K562 (cell line): Measurements from ENCODE around the gene FAM3C. TPM values are rescaled to one million over a fixed set of nuclear protein-coding genes. Genes with fewer than 3 reads are reported as not detected.

Source experiments
- ATF1 ChIP-seq, 2 experiments: fragments of 450-650 bp in 1 of 2; IDR thresholded peaks; 2 replicates each; pipeline ENCODE4 v1.6.1; 2016; ENCODE audit warnings: missing compliant biosample characterization in 1 of 2, missing genetic modification characterization in 1 of 2
- DEAF1 ChIP-seq: fragments of 450-650 bp; formaldehyde crosslinking; IDR thresholded peaks from 2 replicates; pipeline ENCODE4 v1.4.0; 2020; ENCODE audit warnings: mild to moderate bottlenecking, moderate library complexity
- EWSR1 ChIP-seq: fragments of 450-650 bp; IDR thresholded peaks from 2 replicates; pipeline ENCODE4 v1.6.1; 2018; ENCODE audit warnings: borderline replicate concordance, mild to moderate bottlenecking, low read depth, moderate library complexity; ENCODE audit not compliant: partially characterized antibody
- FOXJ3 ChIP-seq: sonication (generic); formaldehyde crosslinking; IDR thresholded peaks from 2 replicates; pipeline ENCODE4 v1.4.0; 2020; ENCODE audit warnings: mild to moderate bottlenecking, missing genetic modification reagents
- HINFP ChIP-seq: fragments of 450-650 bp; conservative IDR thresholded peaks from 2 replicates; pipeline ENCODE4 v1.6.1; 2016; ENCODE audit warnings: missing genetic modification characterization, low read depth, mild to moderate bottlenecking, control low read depth, missing compliant biosample characterization
- ILF3 ChIP-seq: fragments of 450-650 bp; IDR thresholded peaks from 2 replicates; pipeline ENCODE4 v1.6.1; 2018; ENCODE audit warnings: antibody characterized with exemption, mild to moderate bottlenecking, moderate library complexity, borderline replicate concordance
- MNT ChIP-seq, 2 experiments: fragments of 450-650 bp; conservative IDR thresholded peaks; 2 replicates each; pipeline ENCODE4 v1.6.1; 2017; ENCODE audit warnings: mild to moderate bottlenecking in 2 of 2, moderate library complexity in 2 of 2
- MTA3 ChIP-seq: fragments of 450-650 bp; formaldehyde crosslinking; IDR thresholded peaks from 2 replicates; pipeline ENCODE4 v1.6.1; 2017; ENCODE audit warnings: mild to moderate bottlenecking, borderline replicate concordance
- MYBL2 ChIP-seq, 2 experiments: fragments of 450-650 bp in 1 of 2; sonication (generic) in 1 of 2; formaldehyde crosslinking in 1 of 2; IDR thresholded peaks; 2 replicates each; pipeline versions ENCODE4 v1.6.1 to v1.8.1; 2017 to 2022; ENCODE audit warnings: borderline replicate concordance in 1 of 2, inconsistent platforms in 1 of 2, low read depth in 1 of 2, mild to moderate bottlenecking in 1 of 2, missing genetic modification reagents in 1 of 2, moderate library complexity in 1 of 2
- NCOA4 ChIP-seq: fragments of 450-650 bp; IDR thresholded peaks from 2 replicates; pipeline ENCODE4 v1.6.1; 2018; ENCODE audit warnings: mild to moderate bottlenecking; ENCODE audit not compliant: partially characterized antibody
- SMC3 ChIP-seq: conservative IDR thresholded peaks from 2 replicates; pipeline ENCODE4 v1.6.1; 2011; ENCODE audit warnings: low read depth, low read length, improper control_type of control experiment; ENCODE audit not compliant: insufficient read depth
- SREBF2 ChIP-seq: sonication (generic); formaldehyde crosslinking; IDR thresholded peaks from 2 replicates; pipeline ENCODE4 v1.4.0; 2020; ENCODE audit warnings: mild to moderate bottlenecking, missing genetic modification reagents
- ZBTB33 ChIP-seq: sonication (generic); formaldehyde crosslinking; IDR thresholded peaks from 2 replicates; pipeline ENCODE4 v1.8.1; 2023; ENCODE audit warnings: mild to moderate bottlenecking, missing genetic modification reagents
- ZFP1 ChIP-seq: fragments of 450-650 bp; formaldehyde crosslinking; IDR thresholded peaks from 2 replicates; pipeline ENCODE4 v1.4.0; 2020; ENCODE audit warnings: mild to moderate bottlenecking, mixed read lengths
- polyA plus RNA-seq, 8 experiments: library from polyadenylated mRNA; depleted of rRNA in 4 of 8; stranded (reverse) in 5 of 8; unstranded in 3 of 8; fragments of >200 nt; fragmentation: Nextera tagmentation in 2 of 8; fragmentation: Illumina TruSeq in 1 of 8; extraction: Ambion mirVana in 2 of 8; extraction: Trizol in 1 of 8; gene quantifications; 2 replicates each; pipeline versions ENCODE4 v1.2.1 to v1.2.3, GENCODE V29; 2011 to 2014; ENCODE audit warnings: inconsistent platforms in 1 of 8, missing spikeins in 1 of 8
- total RNA-seq, 7 experiments: library from RNA; depleted of rRNA in 6 of 7; stranded (reverse); fragments of >200 nt in 6 of 7; fragmentation: Illumina TruSeq in 2 of 7; extraction: Trizol in 2 of 7; gene quantifications; 2 replicates each; pipeline versions ENCODE4 v1.2.1 to v1.2.3, GENCODE V29; 2011 to 2021; ENCODE audit warnings: low replicate concordance in 1 of 7
- TF ChIP-seq, protein P1 (sequence below): fragments of 450-650 bp; IDR thresholded peaks from 2 replicates; pipeline ENCODE4 v1.6.1; 2018; ENCODE audit not compliant: partially characterized antibody

The FAM3C gene
- total and polyA plus RNA-seq, 9 of the 15 experiments (the other 6 are each of a cell fraction or from before 2014, with no cell fraction given): 10.6 to 42.6 (median 30.0) TPM

DNA sequence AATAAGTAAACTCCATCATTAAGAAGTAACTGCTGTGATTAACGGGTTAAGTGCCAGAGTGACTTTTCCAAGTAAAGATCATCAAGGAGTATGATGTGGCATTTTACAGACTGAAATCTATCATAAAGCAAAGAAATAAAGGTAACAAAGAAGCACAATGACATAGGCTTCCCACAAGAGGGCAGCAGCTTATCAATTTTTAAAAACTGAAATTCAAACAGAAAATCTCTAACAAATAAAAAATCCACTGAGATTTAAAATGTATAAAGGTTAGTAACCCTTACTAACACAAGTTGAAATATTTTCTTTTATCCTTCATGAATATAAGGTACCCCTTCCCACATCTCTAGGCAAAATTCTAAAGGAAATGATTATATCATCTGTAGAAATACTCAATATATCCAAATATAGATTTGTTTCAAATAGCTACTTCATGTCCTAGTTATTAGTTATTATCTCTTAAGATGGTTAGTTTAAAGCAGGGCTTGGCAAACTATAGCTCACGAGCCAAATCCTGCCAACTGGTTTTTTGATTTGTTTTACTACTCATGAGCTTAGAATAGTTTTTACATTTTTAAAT is 29.2 kb downstream of the FAM3C start (continued):
- TF ChIP-seq MYBL2 (IDR thresholded peaks at IDR 0.05; ENCODE audit: low read depth) (0 out of 2 replicates have a peak, but pooled peaks have one; percentile 2), MYBL2 (CRISPR knock-in tag; IDR thresholded peaks at IDR 0.05; ENCODE audit: borderline replicate concordance) (no peak), ZBTB33 (CRISPR knock-in tag) (no peak), NCOA4 (no peak), DEAF1 (peak; percentile 94), ZFP1 (CRISPR knock-in tag) (no peak), FOXJ3 (CRISPR knock-in tag) (no peak), MTA3 (no peak), ATF1 (CRISPR knock-in tag; IDR thresholded peaks at IDR 0.05) (no peak), ATF1 (tag; IDR thresholded peaks at IDR 0.05) (0 out of 2 replicates have a peak, but pooled peaks have one; percentile 40), SREBF2 (no peak), MNT (conservative IDR thresholded peaks at IDR 0.05) (peak in 1 of 2 experiments; percentile 39; a peak in 3 of 4 replicates), SMC3 (peak; percentile 87), EWSR1 (no peak), ILF3 (no peak), HINFP (tag) (no peak)
- TF ChIP-seq, protein P1, sequence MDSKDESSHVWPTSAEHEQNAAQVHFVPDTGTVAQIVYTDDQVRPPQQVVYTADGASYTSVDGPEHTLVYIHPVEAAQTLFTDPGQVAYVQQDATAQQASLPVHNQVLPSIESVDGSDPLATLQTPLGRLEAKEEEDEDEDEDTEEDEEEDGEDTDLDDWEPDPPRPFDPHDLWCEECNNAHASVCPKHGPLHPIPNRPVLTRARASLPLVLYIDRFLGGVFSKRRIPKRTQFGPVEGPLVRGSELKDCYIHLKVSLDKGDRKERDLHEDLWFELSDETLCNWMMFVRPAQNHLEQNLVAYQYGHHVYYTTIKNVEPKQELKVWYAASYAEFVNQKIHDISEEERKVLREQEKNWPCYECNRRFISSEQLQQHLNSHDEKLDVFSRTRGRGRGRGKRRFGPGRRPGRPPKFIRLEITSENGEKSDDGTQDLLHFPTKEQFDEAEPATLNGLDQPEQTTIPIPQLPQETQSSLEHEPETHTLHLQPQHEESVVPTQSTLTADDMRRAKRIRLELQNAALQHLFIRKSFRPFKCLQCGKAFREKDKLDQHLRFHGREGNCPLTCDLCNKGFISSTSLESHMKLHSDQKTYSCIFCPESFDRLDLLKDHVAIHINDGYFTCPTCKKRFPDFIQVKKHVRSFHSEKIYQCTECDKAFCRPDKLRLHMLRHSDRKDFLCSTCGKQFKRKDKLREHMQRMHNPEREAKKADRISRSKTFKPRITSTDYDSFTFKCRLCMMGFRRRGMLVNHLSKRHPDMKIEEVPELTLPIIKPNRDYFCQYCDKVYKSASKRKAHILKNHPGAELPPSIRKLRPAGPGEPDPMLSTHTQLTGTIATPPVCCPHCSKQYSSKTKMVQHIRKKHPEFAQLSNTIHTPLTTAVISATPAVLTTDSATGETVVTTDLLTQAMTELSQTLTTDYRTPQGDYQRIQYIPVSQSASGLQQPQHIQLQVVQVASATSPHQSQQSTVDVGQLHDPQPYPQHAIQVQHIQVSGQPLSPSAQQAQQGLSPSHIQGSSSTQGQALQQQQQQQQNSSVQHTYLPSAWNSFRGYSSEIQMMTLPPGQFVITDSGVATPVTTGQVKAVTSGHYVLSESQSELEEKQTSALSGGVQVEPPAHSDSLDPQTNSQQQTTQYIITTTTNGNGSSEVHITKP: no peak
